ENCODE data around the gene ADIPOR2.

ADIPOR2 gene

GRCh38 chr12:1808798-1809480, 118.1 kb downstream of the ADIPOR2 start:
- no peak overlapping the region for H3K4me3 ChIP-seq (ENCODE audit: insufficient read length, low read depth)
- H3K36me3 ChIP-seq (ENCODE audit: insufficient read depth, insufficient read length, low read length) = no peaks in the 10 kb centered on the region
- H3K27me3 ChIP-seq (ENCODE audit: insufficient read depth, insufficient read length) = peaks cover 2% of the 10 kb centered on the region
- TF ChIP-seq YY1 (IDR thresholded peaks at IDR 0.05; ENCODE audit: insufficient read depth, insufficient read length) (no peak), ZNF274 (IDR thresholded peaks at IDR 0.05; ENCODE audit: low read depth, low read length) (no peak)
- peaks cover 6% of the 10 kb centered on the region; the same call in 1 of the 2 replicates for H3K9me3 ChIP-seq (ENCODE audit: insufficient read depth, low read length)
- DNase-seq (ENCODE audit: low read depth, low spot score) = no peak
- no peak overlapping the region for H3K9ac ChIP-seq (ENCODE audit: insufficient read length, low read depth)
- peaks cover 17% of the 10 kb centered on the region for H3K4me1 ChIP-seq (ENCODE audit: insufficient read depth, insufficient read length)

- Histone ChIP-seq H3K4me1 (ENCODE audit: insufficient read depth, insufficient read length) (peaks cover 17% of the 10 kb centered on the region), H3K4me3 (ENCODE audit: insufficient read length, low read depth) (no peak overlapping the region), H3K9me3 (ENCODE audit: insufficient read depth, low read length) (peaks cover 6% of the 10 kb centered on the region; the same call in 1 of the 2 replicates), H3K27me3 (ENCODE audit: insufficient read depth, insufficient read length) (peaks cover 2% of the 10 kb centered on the region), H3K9ac (ENCODE audit: insufficient read length, low read depth) (no peak overlapping the region), H3K36me3 (ENCODE audit: insufficient read depth, insufficient read length, low read length) (no peaks in the 10 kb centered on the region)
- no peak for TF ChIP-seq SUZ12 (IDR thresholded peaks at IDR 0.05; ENCODE audit: extremely low read depth, insufficient read depth, insufficient read length)
- TF ChIP-seq ZNF274 (IDR thresholded peaks at IDR 0.05; ENCODE audit: low read depth, low read length) = no peak
- no peak for DNase-seq (ENCODE audit: low read depth, low spot score)
Observed at GRCh38 chr12:1809591-1810190, 118.8 kb downstream of the ADIPOR2 start.

- no peak for DNase-seq (ENCODE audit: low read depth, low spot score)
- TF ChIP-seq SUZ12 (IDR thresholded peaks at IDR 0.05; ENCODE audit: extremely low read depth, insufficient read depth, insufficient read length) (no peak), YY1 (IDR thresholded peaks at IDR 0.05; ENCODE audit: insufficient read depth, insufficient read length) (no peak), ZNF274 (IDR thresholded peaks at IDR 0.05; ENCODE audit: low read depth, low read length) (no peak)
- Histone ChIP-seq H3K36me3 (ENCODE audit: insufficient read depth, insufficient read length, low read length) (no peaks in the 10 kb centered on the region), H3K4me1 (ENCODE audit: insufficient read depth, insufficient read length) (peaks cover 17% of the 10 kb centered on the region), H3K27me3 (ENCODE audit: insufficient read depth, insufficient read length) (peaks cover 2% of the 10 kb centered on the region), H3K9me3 (ENCODE audit: insufficient read depth, low read length) (peaks cover 6% of the 10 kb centered on the region; the same call in 1 of the 2 replicates), H3K9ac (ENCODE audit: insufficient read length, low read depth) (no peak overlapping the region), H3K4me3 (ENCODE audit: insufficient read length, low read depth) (no peak overlapping the region)
Observed at GRCh38 chr12:1810201-1810930, 119.5 kb downstream of the ADIPOR2 start.

- Histone ChIP-seq H3K27me3 (ENCODE audit: insufficient read depth, insufficient read length) (peaks cover 2% of the 10 kb centered on the region), H3K4me3 (ENCODE audit: insufficient read length, low read depth) (no peak overlapping the region), H3K9me3 (ENCODE audit: insufficient read depth, low read length) (peaks cover 6% of the 10 kb centered on the region; the same call in 1 of the 2 replicates), H3K4me1 (ENCODE audit: insufficient read depth, insufficient read length) (peaks cover 14% of the 10 kb centered on the region), H3K36me3 (ENCODE audit: insufficient read depth, insufficient read length, low read length) (no peaks in the 10 kb centered on the region), H3K9ac (ENCODE audit: insufficient read length, low read depth) (no peak overlapping the region)
- no peak for DNase-seq (ENCODE audit: low read depth, low spot score)
- no peak for TF ChIP-seq SUZ12 (IDR thresholded peaks at IDR 0.05; ENCODE audit: extremely low read depth, insufficient read depth, insufficient read length)
- no peak for TF ChIP-seq YY1 (IDR thresholded peaks at IDR 0.05; ENCODE audit: insufficient read depth, insufficient read length)
- TF ChIP-seq ZNF274 (IDR thresholded peaks at IDR 0.05; ENCODE audit: low read depth, low read length) = no peak
Observed at GRCh38 chr12:1810931-1811280, 120.0 kb downstream of the ADIPOR2 start.

- no peak overlapping the region for H3K4me3 ChIP-seq (ENCODE audit: insufficient read length, low read depth)
- DNase-seq (ENCODE audit: low read depth, low spot score) = no peak
- TF ChIP-seq YY1 (IDR thresholded peaks at IDR 0.05; ENCODE audit: insufficient read depth, insufficient read length) = no peak
- TF ChIP-seq ZNF274 (IDR thresholded peaks at IDR 0.05; ENCODE audit: low read depth, low read length) = no peak
- TF ChIP-seq SUZ12 (IDR thresholded peaks at IDR 0.05; ENCODE audit: extremely low read depth, insufficient read depth, insufficient read length) = no peak
Observed at GRCh38 chr12:1811281-1811947, 120.5 kb downstream of the ADIPOR2 start.

GRCh38 chr12:1811948-1812291, 121.0 kb downstream of the ADIPOR2 start:
- peaks cover 10% of the 10 kb centered on the region; the same call in 1 of the 2 replicates for H3K9me3 ChIP-seq (ENCODE audit: insufficient read depth, low read length)
- H3K4me1 ChIP-seq (ENCODE audit: insufficient read depth, insufficient read length) = peaks cover 14% of the 10 kb centered on the region
- H3K27me3 ChIP-seq (ENCODE audit: insufficient read depth, insufficient read length) = peaks cover 2% of the 10 kb centered on the region
- H3K9ac ChIP-seq (ENCODE audit: insufficient read length, low read depth) = no peak overlapping the region
- TF ChIP-seq ZNF274 (IDR thresholded peaks at IDR 0.05; ENCODE audit: low read depth, low read length) (no peak), SUZ12 (IDR thresholded peaks at IDR 0.05; ENCODE audit: extremely low read depth, insufficient read depth, insufficient read length) (no peak), YY1 (IDR thresholded peaks at IDR 0.05; ENCODE audit: insufficient read depth, insufficient read length) (no peak)
- H3K36me3 ChIP-seq (ENCODE audit: insufficient read depth, insufficient read length, low read length) = no peaks in the 10 kb centered on the region
- no peak overlapping the region for H3K4me3 ChIP-seq (ENCODE audit: insufficient read length, low read depth)
- DNase-seq (ENCODE audit: low read depth, low spot score) = no peak

More at GRCh38 chr12:1811281-1811947, 120.5 kb downstream of the ADIPOR2 start:
- no peak overlapping the region for H3K9ac ChIP-seq (ENCODE audit: insufficient read length, low read depth)
- H3K27me3 ChIP-seq (ENCODE audit: insufficient read depth, insufficient read length) = peaks cover 2% of the 10 kb centered on the region
- peaks cover 6% of the 10 kb centered on the region; the same call in 1 of the 2 replicates for H3K9me3 ChIP-seq (ENCODE audit: insufficient read depth, low read length)
- no peaks in the 10 kb centered on the region for H3K36me3 ChIP-seq (ENCODE audit: insufficient read depth, insufficient read length, low read length)
- peaks cover 14% of the 10 kb centered on the region for H3K4me1 ChIP-seq (ENCODE audit: insufficient read depth, insufficient read length)
